GM18951 (cell line): ENCODE results near the gene HDGF.
A peak's percentile ranks its signal among the peaks of the same experiment; 100 is the strongest.

Experiments used
- POLR2A ChIP-seq: IDR thresholded peaks from 4 replicates; pipeline ENCODE4 v1.6.1; 2011; ENCODE audit warnings: mild to moderate bottlenecking; ENCODE audit not compliant: insufficient read length, insufficient read depth; ENCODE audit errors: extremely low read depth
- in situ Hi-C: fragments of 300-500 bp; cut with MboI; formaldehyde crosslinking; loops from one replicate; pipeline ENCODE4 v1.12.0; 2022; ENCODE audit warnings: low sequenced_read_pairs, mixed read lengths, inconsistent platforms; ENCODE audit not compliant: unreplicated experiment

The HDGF gene

GRCh38 chr1:156756355-156756754 is 4.9 kb upstream of the HDGF start:
- no peak for TF ChIP-seq POLR2A
- in situ Hi-C loops: no loop called here

DNA sequence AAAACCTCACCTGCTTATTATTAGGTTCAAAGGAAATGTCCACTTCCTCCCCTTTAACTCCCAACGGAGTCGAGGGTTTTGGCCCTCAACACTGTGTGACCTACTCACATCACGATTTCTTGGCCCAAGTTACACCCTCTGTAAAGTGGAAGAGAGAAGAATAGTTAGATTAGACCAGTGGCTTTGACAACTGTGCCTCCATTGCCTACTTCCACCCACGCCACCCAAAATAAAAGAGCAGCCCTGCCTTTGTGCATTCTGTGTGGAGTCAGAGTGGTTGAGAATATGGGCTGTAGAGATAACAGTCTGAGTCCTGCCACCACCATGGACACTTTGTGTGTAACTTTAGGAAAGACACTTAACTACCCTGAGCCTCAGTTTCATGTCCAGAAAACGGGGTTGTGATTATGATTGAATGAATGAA is 4.1 kb upstream of the HDGF start:
- TF ChIP-seq POLR2A: no peak
- in situ Hi-C loops: no loop called here

- TF ChIP-seq POLR2A: no peak
- in situ Hi-C loops: no loop called here
These were observed 2.7 kb upstream of the HDGF start for GRCh38 chr1:156754219-156754618.

DNA sequence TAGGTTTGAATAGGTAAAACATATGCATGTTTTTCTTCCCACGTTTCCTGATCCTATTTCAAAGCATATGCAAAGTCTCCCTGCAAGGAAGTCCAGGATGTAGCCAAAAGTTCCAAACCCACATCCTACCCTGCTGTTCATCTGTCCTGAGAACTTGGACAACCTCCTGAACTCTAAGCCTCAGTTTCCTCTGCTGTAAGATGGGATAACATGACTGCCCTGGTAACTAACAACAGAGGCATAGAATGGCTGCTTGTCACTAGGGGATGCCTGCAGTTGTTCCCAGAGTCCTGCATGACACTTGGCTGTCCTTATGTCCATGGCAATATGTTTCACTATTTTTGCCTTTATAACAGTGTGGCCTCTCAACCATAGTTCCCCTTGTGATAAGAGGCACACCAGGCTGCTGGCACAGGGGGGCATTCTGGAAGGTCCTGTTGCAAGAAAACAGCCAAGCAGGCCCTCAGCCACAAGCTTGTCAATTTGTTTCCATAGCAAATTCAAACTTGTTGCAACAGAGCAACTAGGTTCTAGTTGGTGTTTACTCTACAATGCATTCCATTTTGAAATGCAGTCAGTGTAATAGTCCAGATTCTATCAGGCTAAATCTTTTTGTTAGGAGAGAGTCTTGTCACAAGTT is 1.5 kb upstream of the HDGF start:
- no peak for TF ChIP-seq POLR2A
- in situ Hi-C loops: no loop called here

- TF ChIP-seq POLR2A: peak; percentile 70
- in situ Hi-C loops: no loop called here
These were observed 444 bp upstream of the HDGF start for GRCh38 chr1:156751757-156752481.

GRCh38 chr1:156750711-156751450 is 594 bp downstream of the HDGF start:
- TF ChIP-seq POLR2A: peak; percentile 56
- in situ Hi-C loops: no loop called here

DNA sequence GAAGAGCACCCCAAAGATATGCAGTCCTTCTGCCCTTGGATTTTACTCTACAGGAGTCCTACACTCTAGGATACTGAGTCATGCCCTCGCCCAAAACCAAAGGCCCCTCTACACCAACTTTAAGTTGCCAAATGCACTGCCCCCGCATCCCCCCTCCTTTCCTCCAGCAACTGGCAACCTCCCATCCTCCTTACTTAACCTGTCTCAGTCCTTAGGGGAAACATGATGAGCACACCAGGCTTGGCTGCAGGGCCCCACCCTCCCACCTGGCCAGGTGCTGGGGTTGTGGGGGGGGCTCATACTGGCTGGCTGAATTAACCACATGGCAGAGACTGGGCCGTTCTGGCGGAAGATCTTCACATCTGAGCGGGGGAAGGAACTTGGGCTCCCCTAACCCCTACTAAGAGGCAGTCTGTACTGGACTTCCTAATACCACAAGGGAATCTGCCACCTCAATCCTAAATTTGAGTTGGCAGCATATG is 1.2 kb downstream of the HDGF start:
- no peak for TF ChIP-seq POLR2A
- in situ Hi-C loops: no loop called here

- in situ Hi-C loops: no loop called here
- no peak for TF ChIP-seq POLR2A
These were observed 1.9 kb downstream of the HDGF start for GRCh38 chr1:156749419-156750118.

GRCh38 chr1:156748670-156749418 is 2.6 kb downstream of the HDGF start:
- in situ Hi-C loops: no loop called here
- peak; percentile 60 for TF ChIP-seq POLR2A

GRCh38 chr1:156747742-156748669 is 3.5 kb downstream of the HDGF start:
- no peak for TF ChIP-seq POLR2A
- in situ Hi-C loops: no loop called here

DNA sequence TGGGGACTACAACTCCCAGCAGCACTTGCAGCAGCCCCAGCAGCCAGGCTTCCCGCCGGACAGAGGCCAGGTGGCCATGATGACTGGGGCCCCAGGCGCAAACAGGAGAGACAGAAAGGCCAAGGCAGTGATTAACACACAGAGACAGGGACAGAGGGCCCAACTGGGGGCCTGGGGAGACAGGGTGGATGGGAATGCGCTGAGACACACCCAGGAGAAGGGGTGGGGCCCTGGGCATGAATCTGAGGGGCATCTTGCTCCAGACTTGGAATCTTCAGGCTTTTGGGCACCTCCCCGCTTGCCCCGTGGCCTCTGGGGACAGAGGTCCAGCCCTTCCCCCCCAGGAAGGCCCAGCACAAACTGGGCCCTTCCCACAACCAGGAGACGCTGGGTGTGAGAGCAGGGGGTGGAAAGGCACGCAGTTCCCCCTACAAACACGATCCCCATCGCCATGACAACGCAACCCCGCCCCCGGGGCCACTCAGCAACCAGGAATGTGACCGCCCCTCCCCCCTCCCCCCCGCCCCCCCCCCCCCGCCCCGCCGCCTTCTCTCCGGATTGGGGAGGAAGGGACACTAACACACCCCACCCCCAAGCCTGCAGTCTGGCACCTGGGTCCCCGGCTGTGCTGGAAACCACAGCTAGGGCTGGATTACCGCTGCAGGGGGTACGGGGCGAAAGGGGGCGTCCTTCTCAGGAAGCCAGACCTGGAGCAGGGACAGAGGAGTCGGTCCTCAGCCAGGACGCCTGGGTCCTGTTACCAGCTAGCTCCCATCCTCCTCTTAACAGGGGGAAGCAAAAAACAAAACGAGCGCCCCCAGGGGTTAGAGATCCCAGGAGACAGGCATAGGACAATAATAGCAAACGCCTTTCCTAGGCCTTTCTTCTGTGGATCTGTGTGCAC is 4.5 kb downstream of the HDGF start:
- in situ Hi-C loops: no loop called here
- peak; percentile 7 for TF ChIP-seq POLR2A

DNA sequence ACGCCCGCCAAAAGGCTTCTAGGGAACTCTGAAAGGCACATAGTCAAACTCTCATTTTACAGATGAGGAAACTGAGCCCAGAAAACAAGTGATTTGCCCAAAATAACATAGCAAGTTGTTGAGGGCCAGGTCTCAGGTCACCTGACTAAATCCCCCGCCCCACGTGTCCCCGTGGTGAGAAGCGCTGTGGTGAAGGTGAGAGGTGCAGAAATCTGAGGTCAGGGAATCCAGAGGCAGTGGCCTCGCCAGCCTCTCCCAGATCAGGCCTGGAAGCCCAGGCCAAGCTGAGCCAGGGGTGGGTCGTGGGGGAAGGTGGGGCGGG is 5.1 kb downstream of the HDGF start:
- in situ Hi-C loops: no loop called here

More for the DNA sequence above, 5.1 kb downstream of the HDGF start:
- TF ChIP-seq POLR2A: no peak
